MM.1S (cell line): Measurements from ENCODE around the gene PROK2.

ENCODE experiments used
- DNase-seq: peaks from one replicate; pipeline ENCODE4 v3.0.0-alpha.2; 2015
- H2AFZ ChIP-seq: fragments of 300-600 bp; sonication (generic); 2 replicates; pipeline ENCODE4 v1.6.0; 2016; ENCODE audit warnings: antibody characterized with exemption, low read length
- H3F3A ChIP-seq: fragments of 300-600 bp; sonication (generic); 2 replicates; pipeline ENCODE4 v1.6.1; 2016; ENCODE audit warnings: mild to moderate bottlenecking, antibody characterized with exemption, low read length, moderate library complexity, mixed read lengths; ENCODE audit not compliant: insufficient read depth
- H3K27ac ChIP-seq: fragments of 300-600 bp; sonication (generic); 2 replicates; pipeline ENCODE4 v1.5.1; 2016; ENCODE audit warnings: mild to moderate bottlenecking, low read length
- H3K27me3 ChIP-seq: fragments of 300-600 bp; sonication (generic); replicated peaks from 2 replicates; pipeline ENCODE4 v1.6.0; 2016; ENCODE audit warnings: low read length; ENCODE audit not compliant: insufficient read depth
- H3K36me3 ChIP-seq: fragments of 300-600 bp; sonication (generic); replicated peaks from 2 replicates; pipeline ENCODE4 v1.6.1; 2016; ENCODE audit warnings: mild to moderate bottlenecking, low read length, mixed read lengths; ENCODE audit not compliant: insufficient read depth
- H3K4me1 ChIP-seq: fragments of 300-600 bp; sonication (generic); 2 replicates; pipeline ENCODE4 v1.6.1; 2016; ENCODE audit warnings: low read length, mixed read lengths
- H3K4me2 ChIP-seq: fragments of 300-600 bp; sonication (generic); 2 replicates; pipeline ENCODE4 v1.6.0; 2016; ENCODE audit warnings: low read depth, low read length
- H3K4me3 ChIP-seq: fragments of 300-600 bp; sonication (generic); 2 replicates; pipeline ENCODE4 v1.5.1; 2016; ENCODE audit warnings: low read length, mixed read lengths
- H3K79me2 ChIP-seq: fragments of 300-600 bp; sonication (generic); 2 replicates; pipeline ENCODE4 v1.6.1; 2016; ENCODE audit warnings: mixed run types, low read length, mixed read lengths
- H3K9ac ChIP-seq: fragments of 300-600 bp; sonication (generic); 2 replicates; pipeline ENCODE4 v1.6.1; 2016; ENCODE audit warnings: low read length, mixed read lengths
- H3K9me2 ChIP-seq: fragments of 300-600 bp; sonication (generic); replicated peaks from 2 replicates; pipeline ENCODE4 v1.6.1; 2016; ENCODE audit warnings: mild to moderate bottlenecking, low read length, mixed read lengths; ENCODE audit not compliant: insufficient read depth
- H3K9me3 ChIP-seq: fragments of 300-600 bp; sonication (generic); replicated peaks from 2 replicates; pipeline ENCODE4 v1.6.1; 2016; ENCODE audit warnings: mild to moderate bottlenecking, low read length, mixed read lengths; ENCODE audit not compliant: insufficient read depth
- H4K20me1 ChIP-seq: fragments of 300-600 bp; sonication (generic); 2 replicates; pipeline ENCODE4 v1.6.1; 2016; ENCODE audit warnings: mild to moderate bottlenecking, low read length, moderate library complexity, mixed read lengths; ENCODE audit not compliant: insufficient read depth
- CTCF ChIP-seq: fragments of 300-600 bp; sonication (generic); IDR thresholded peaks from 2 replicates; pipeline ENCODE4 v1.5.1; 2016; ENCODE audit warnings: antibody characterized with exemption, low read length, mixed read lengths
- EZH2 ChIP-seq: fragments of 300-600 bp; sonication (generic); optimal IDR thresholded peaks from 2 replicates; pipeline ENCODE3; 2017; ENCODE audit warnings: low read depth, mild to moderate bottlenecking, antibody characterized with exemption, low read length, mixed read lengths
- EZH2phosphoT487 ChIP-seq: fragments of 300-600 bp; sonication (generic); IDR thresholded peaks from 2 replicates; pipeline ENCODE4 v1.6.1; 2018; ENCODE audit warnings: antibody characterized with exemption, low read length

Gene PROK2

GRCh38 chr3:71810056-71810455 lies 25.1 kb upstream of the PROK2 start:
- Histone ChIP-seq H3K4me2 (no peak overlapping the region), H3F3A (no peaks in the 10 kb centered on the region), H3K27ac (no peak overlapping the region), H3K4me3 (no peak overlapping the region), H3K79me2 (no peaks in the 10 kb centered on the region), H3K9me3 (no peaks in the 10 kb centered on the region), H4K20me1 (no peaks in the 10 kb centered on the region), H3K9ac (no peak overlapping the region), H3K9me2 (no peaks in the 10 kb centered on the region), H3K27me3 (no peaks in the 10 kb centered on the region), H2AFZ (no peak overlapping the region), H3K36me3 (no peaks in the 10 kb centered on the region), H3K4me1 (peaks cover 12% of the 10 kb centered on the region)
- no peak for DNase-seq
- TF ChIP-seq EZH2phosphoT487 (no peak), EZH2 (no peak), CTCF (no peak)

GRCh38 chr3:71809321-71810026 lies 24.5 kb upstream of the PROK2 start:
- Histone ChIP-seq H4K20me1 (no peaks in the 10 kb centered on the region), H3K79me2 (no peaks in the 10 kb centered on the region), H3K9me3 (no peaks in the 10 kb centered on the region), H3K4me2 (no peak overlapping the region), H2AFZ (no peak overlapping the region), H3K4me3 (no peak overlapping the region), H3K4me1 (peaks cover 12% of the 10 kb centered on the region), H3K9me2 (no peaks in the 10 kb centered on the region), H3F3A (no peaks in the 10 kb centered on the region), H3K27ac (no peak overlapping the region), H3K9ac (no peak overlapping the region), H3K36me3 (no peaks in the 10 kb centered on the region), H3K27me3 (no peaks in the 10 kb centered on the region)
- DNase-seq = no peak
- TF ChIP-seq EZH2phosphoT487 (no peak), EZH2 (no peak), CTCF (no peak)

- Histone ChIP-seq H3F3A (no peaks in the 10 kb centered on the region), H3K36me3 (no peaks in the 10 kb centered on the region), H3K79me2 (no peaks in the 10 kb centered on the region), H3K4me3 (no peak overlapping the region), H3K9me3 (no peaks in the 10 kb centered on the region), H4K20me1 (no peaks in the 10 kb centered on the region), H3K4me2 (no peak overlapping the region), H3K4me1 (0 out of 2 replicates have a peak, but pooled peaks cover under 1% of the 10 kb centered on the region), H3K9me2 (no peaks in the 10 kb centered on the region), H3K27ac (no peak overlapping the region), H3K27me3 (no peaks in the 10 kb centered on the region), H3K9ac (no peak overlapping the region), H2AFZ (no peak overlapping the region)
- no peak for DNase-seq
- TF ChIP-seq CTCF (no peak), EZH2phosphoT487 (no peak), EZH2 (no peak)
Observed at GRCh38 chr3:71806736-71807135, 21.8 kb upstream of the PROK2 start.
